Activated B cell treated with CpG ODN at 0.5 μM for 24 hours (primary cell): Measurements from ENCODE around the gene RGS14. TPM values are rescaled to one million over a fixed set of nuclear protein-coding genes. Genes with fewer than 3 reads are reported as not detected.

Experiments used
- ATAC-seq: fragments of 200-7000 bp; cut with Tn5 transposase; one replicate; pipeline ENCODE4 v1.10.0; 2021; ENCODE audit warnings: low read depth, mild to moderate bottlenecking, moderate library complexity
- CTCF ChIA-PET: fragments of 350-600 bp; sonication (Branson Sonifier 250); formaldehyde crosslinking; loops from one replicate; lab custom pipeline; 2021; ENCODE audit warnings: antibody characterized with exemption; lab: Charles Lee
- POLR2A ChIA-PET: fragments of 350-600 bp; sonication (Branson Sonifier 250); formaldehyde crosslinking; loops from one replicate; lab custom pipeline; 2021; ENCODE audit warnings: antibody characterized with exemption; lab: Charles Lee
- DNase-seq: peaks from one replicate; pipeline ENCODE4 v3.0.0; 2022
- H3K27ac Mint-ChIP-seq: one replicate; pipeline ENCODE4 v1.8.0; 2020; ENCODE audit warnings: mixed read lengths
- H3K27me3 Mint-ChIP-seq: one replicate; pipeline ENCODE4 v1.8.0; 2021; ENCODE audit warnings: mixed read lengths
- H3K36me3 Mint-ChIP-seq: one replicate; pipeline ENCODE4 v1.8.0; 2021; ENCODE audit warnings: low read depth, mixed read lengths
- H3K4me1 Mint-ChIP-seq: one replicate; pipeline ENCODE4 v1.8.0; 2021; ENCODE audit warnings: mixed read lengths
- H3K4me3 Mint-ChIP-seq: one replicate; pipeline ENCODE4 v1.8.0; 2020; ENCODE audit warnings: mild to moderate bottlenecking, mixed read lengths
- H3K9me3 Mint-ChIP-seq: one replicate; pipeline ENCODE4 v1.8.0; 2020; ENCODE audit warnings: mixed read lengths
- CTCF ChIP-seq: fragments of 200-600 bp; IDR thresholded peaks from one replicate; pipeline ENCODE4 v1.8.0; 2022; ENCODE audit warnings: antibody characterized with exemption, mild to moderate bottlenecking
- intact Hi-C: fragments of 100-400 bp; cut with micrococcal nuclease; formaldehyde crosslinking; loops from one replicate; pipeline ENCODE4 v1.15.1; 2024
- total RNA-seq: library from RNA; stranded (reverse); gene quantifications from 2 replicates; pipeline ENCODE4 v1.2.3, GENCODE V29; 2022

RGS14 gene
- total RNA-seq, 1 donor from 2014 or later, result 58.3 TPM

GRCh38 chr5:177351392-177352329 lies 6.1 kb upstream of the RGS14 start, which contains the start of gene LMAN2:
Gene LMAN2 (minus strand): TSS chr5:177351668. CDS start chr5:177351647, 21 bp downstream.
- Mint-ChIP-seq H3K4me3 (peak within 1 kb of the TSS; percentile 98), H3K27ac (peak within 1 kb of the TSS; percentile 100), H3K36me3 (peaks cover 31% of the 10 kb centered on the region), H3K27me3 (no peaks in the 10 kb centered on the region), H3K4me1 (peaks cover 59% of the 10 kb centered on the region), H3K9me3 (no peaks in the 10 kb centered on the region)
- CTCF ChIA-PET, result interaction anchor here (0.8 to 3.3 kb wide), 5 partner anchors 18 to 240 kb away, joined by 3 to 17 read pairs (median 4); no protein-coding TSS in a partner anchor
- ATAC-seq (peak; percentile 98), DNase-seq (peak; percentile 83)
- POLR2A ChIA-PET, result interaction anchor here (0.6 to 2.7 kb wide), 26 partner anchors 9 to 965 kb away, joined by 3 to 23 read pairs (median 4); partner anchors contain the start of genes B4GALT7, DOK3, GRK6 and PDLIM7
- no peak for TF ChIP-seq CTCF
- intact Hi-C loops, result loop anchor here (1.0 to 5.0 kb wide), 6 partner anchors 11 to 963 kb away; partner anchors contain the start of genes B4GALT7, GRK6, HIGD2A and NOP16

GRCh38 chr5:177353093-177353492 lies 4.6 kb upstream of the RGS14 start:
- H3K4me3 Mint-ChIP-seq, result peak overlapping the region; percentile 38
- intact Hi-C loops, result loop anchor here (5.0 kb wide), 1 partner anchor 221 kb away; the partner anchor contains the start of gene NSD1
- ATAC-seq, result no peak
- peak overlapping the region; percentile 18 for H3K27ac Mint-ChIP-seq
- peaks cover 22% of the 10 kb centered on the region for H3K36me3 Mint-ChIP-seq
- DNase-seq, result no peak
- no peaks in the 10 kb centered on the region for H3K9me3 Mint-ChIP-seq
- no peak for TF ChIP-seq CTCF
- no peaks in the 10 kb centered on the region for H3K27me3 Mint-ChIP-seq
- H3K4me1 Mint-ChIP-seq, result peaks cover 62% of the 10 kb centered on the region
- CTCF ChIA-PET, result interaction anchor here (0.6 to 3.3 kb wide), 2 partner anchors 17 to 45 kb away, joined by 4 to 17 read pairs; no protein-coding TSS in a partner anchor
- POLR2A ChIA-PET, result interaction anchor here (0.7 to 2.5 kb wide), 2 partner anchors 19 to 247 kb away, joined by 4 to 16 read pairs; partner anchors contain the start of gene B4GALT7

DNA sequence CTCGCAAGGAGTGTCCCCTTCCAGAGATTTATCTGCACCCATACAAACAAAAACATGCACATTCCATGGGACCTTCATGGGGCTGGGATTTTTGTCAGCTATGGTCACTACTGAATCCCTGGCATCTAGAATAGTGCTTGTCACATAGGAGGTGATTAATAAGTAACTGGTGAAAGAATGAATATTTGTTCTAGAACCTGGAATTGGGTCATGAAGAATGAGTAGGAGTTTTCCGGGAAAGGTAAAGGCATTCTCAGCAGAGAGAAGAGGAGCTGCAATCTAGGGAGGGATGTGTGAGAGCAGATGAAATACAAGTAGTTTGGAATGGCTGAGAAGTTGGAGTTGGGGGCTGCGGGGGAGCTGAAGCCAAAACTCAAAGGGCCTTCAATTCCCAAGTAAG lies 3.5 kb upstream of the RGS14 start:
- POLR2A ChIA-PET, result no interaction called here
- no peaks in the 10 kb centered on the region for H3K9me3 Mint-ChIP-seq
- DNase-seq (no peak), ATAC-seq (no peak)
- peaks cover 18% of the 10 kb centered on the region for H3K36me3 Mint-ChIP-seq
- no peak overlapping the region for H3K27ac Mint-ChIP-seq
- H3K4me3 Mint-ChIP-seq, result no peak overlapping the region
- no peak for TF ChIP-seq CTCF
- H3K27me3 Mint-ChIP-seq, result no peaks in the 10 kb centered on the region
- intact Hi-C loops, result loop anchor here (5.0 kb wide), 1 partner anchor 222 kb away; the partner anchor contains the start of gene NSD1
- peaks cover 65% of the 10 kb centered on the region for H3K4me1 Mint-ChIP-seq
- CTCF ChIA-PET, result no interaction called here

DNA sequence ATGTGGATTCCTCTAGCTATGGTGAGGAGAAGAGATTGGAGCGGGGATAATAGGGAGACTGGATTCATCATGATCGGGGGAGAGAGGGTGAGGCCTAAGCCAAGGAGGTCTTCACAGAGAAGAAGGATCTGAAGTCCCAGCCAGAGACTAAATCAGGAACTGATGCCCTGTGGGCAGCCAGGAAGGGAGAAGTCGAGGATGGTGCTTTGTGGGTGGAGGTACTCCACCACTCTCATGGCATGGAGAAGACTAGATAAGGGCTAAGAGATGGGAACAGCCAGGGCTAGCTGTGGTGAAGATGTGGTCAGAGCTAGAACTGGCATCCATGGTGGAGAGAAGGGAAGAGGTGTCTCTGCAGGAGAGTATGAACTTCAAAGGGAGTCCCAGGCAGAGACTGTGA lies 3.0 kb upstream of the RGS14 start:
- Mint-ChIP-seq H3K4me1 (peaks cover 65% of the 10 kb centered on the region), H3K27me3 (no peaks in the 10 kb centered on the region), H3K27ac (no peak overlapping the region), H3K36me3 (peaks cover 14% of the 10 kb centered on the region), H3K4me3 (no peak overlapping the region), H3K9me3 (no peaks in the 10 kb centered on the region)
- ChIA-PET CTCF (interaction anchor here (1.1 kb wide), 1 partner anchor 50 kb away, joined by 3 read pairs; no protein-coding TSS in a partner anchor), POLR2A (no interaction called here)
- DNase-seq (no peak), ATAC-seq (no peak)
- TF ChIP-seq CTCF, result no peak
- intact Hi-C loops, result loop anchor here (5.0 kb wide), 1 partner anchor 222 kb away; the partner anchor contains the start of gene NSD1
